Brain pericyte (primary cell): ENCODE measurements around the gene RPN1.
"Not testable (repeated sequence)": the region's sequence is repeated elsewhere in the genome, so short reads cannot be mapped to it uniquely, and the experiment has no call there.

ENCODE experiments used
- DNase-seq: peaks from one replicate; pipeline ENCODE4 v3.0.0-alpha.2; 2012; ENCODE audit warnings: low read depth, low spot score

Gene RPN1

DNA sequence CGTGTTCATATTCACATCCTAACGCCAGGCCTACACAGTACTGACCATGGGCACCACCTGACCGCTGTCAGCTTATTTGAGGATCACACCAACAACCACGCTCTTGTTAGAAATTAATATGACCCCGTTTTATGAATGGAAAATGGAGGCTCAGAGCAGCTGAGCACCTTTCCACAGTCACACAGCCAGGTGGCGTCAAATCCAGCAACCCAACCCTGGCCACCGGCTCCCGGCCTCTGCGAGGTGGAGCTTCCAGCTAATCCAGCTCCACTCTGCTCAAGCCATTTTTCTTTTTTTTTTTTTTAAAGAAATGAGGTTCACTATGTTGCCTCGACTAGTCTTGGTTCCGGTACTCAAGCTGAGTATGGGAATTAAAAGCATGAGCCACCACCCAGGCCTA, 41.3 kb downstream of the RPN1 start:
- no peak for DNase-seq

DNA sequence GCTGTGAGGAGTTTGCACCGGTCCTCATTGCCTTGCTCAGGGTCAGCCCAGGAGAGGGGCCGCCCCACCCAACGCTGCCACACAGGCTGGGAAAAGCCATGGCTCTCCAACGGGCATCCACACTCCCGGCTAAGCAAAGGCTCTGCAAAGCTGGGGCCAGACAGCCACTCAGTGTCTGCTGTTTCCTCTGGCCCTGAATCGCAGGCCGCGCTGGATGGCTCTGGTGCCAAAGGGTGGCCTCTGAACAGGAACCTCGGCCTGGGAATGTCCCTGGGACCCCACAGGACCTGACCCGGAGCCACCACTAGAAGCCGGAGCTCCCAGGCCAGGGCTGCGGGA, 42.9 kb downstream of the RPN1 start:
- DNase-seq: no peak

GRCh38 chr3:128606094-128606493, 44.5 kb downstream of the RPN1 start:
- no peak for DNase-seq

DNA sequence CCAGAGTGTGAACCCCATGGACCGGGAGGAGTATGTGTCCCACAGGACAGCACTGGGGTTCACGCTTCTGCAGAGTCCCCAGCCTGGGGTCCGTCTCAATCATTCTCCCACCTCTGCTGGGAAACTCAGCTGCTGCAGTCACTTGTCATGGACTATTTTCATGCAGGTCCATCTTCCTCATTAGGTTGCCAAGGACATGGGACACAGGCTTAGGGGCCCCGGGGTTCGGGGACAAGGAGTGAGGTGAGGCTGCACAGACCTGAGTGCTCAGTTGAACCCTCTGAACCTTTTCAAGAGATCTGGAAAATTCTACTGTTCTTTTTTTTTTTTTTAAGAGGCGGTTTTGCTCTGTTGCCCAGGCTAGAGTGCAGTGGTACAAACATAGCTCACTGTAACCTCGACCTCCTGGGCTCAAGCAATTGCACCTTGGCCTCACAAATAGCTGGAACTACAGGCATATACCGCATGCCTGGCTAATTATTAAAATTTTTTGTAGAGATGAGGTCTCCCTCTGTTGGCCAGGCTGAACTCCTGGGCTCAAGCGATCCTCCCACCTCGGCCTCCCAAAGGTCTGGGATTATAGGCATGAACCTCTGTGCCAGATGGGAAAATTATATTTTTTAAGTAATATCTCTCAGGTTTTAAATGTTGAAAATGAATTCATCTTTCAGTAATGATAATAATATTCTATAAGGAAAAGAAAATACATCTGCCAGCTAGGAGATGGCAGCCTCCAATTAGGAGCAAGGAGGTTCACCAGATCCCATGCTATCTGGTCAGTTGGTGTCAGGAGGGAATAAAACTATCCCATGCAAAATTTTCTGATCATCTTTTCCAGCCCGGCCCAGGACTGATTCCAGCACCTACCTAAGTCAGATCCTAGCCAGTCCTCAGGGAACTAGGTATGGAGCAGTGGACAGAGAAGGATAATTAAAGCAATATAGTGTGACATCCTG, 45.2 kb downstream of the RPN1 start:
- no peak for DNase-seq

GRCh38 chr3:128603811-128604775, 46.5 kb downstream of the RPN1 start:
- no peak for DNase-seq

DNA sequence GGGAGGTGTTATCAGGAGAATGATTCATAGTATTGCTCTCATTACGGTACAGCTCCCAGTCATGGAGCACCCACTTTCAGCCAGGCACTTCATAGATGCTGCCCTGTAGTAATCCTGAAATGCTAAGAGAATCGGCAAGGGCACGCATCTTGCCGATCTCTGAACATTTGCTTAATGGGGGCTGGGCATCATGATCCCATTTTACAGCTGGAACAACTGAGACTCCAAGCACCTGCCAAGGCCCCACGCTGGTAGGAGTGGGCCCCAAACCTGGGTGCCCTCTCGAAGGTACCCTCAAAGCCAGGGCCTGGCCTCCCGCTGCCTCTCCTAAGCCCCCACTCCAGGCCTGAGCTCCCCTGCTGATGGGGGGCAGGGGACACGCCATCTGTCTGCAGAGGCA, 47.3 kb downstream of the RPN1 start:
- no peak for DNase-seq

DNA sequence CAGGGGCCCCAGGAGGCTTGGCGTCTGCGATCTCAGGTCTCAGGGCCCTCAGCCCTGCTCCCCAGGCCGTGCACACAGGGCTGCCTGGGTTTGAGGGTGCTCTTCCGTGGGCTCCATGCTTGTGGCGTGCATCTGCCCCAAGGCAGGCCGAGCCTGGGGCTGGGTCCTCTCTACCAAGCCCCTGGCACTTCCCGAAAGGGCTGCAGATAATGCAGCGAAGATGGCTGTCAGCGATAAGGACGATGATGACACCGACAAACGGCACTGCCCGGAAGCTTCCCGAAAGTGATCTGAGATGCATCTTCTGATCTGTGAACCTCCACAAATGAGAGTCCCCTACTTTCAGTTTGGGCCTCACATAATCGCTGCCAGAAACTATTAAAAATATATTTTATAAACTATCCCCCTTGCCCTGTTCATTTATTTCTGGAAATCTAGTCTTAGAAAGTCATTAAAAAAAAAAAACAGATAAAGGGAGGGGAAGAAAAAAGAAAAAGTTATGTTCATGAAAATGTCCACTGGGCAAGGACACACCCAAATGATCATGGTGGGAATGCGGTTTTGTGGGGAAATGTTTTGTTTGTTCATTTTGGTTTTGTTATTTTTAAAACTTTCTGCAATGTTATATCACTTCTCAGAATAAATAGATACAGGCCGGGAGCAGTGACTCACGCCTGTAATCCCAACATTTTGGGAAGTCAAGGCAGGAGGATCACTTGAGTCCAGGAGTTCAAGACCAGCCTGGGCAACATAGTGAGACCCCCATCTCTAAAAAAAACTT, 51.5 kb downstream of the RPN1 start:
- no peak for DNase-seq

- DNase-seq: no peak
Measured at GRCh38 chr3:128597900-128598299, 52.7 kb downstream of the RPN1 start.

DNA sequence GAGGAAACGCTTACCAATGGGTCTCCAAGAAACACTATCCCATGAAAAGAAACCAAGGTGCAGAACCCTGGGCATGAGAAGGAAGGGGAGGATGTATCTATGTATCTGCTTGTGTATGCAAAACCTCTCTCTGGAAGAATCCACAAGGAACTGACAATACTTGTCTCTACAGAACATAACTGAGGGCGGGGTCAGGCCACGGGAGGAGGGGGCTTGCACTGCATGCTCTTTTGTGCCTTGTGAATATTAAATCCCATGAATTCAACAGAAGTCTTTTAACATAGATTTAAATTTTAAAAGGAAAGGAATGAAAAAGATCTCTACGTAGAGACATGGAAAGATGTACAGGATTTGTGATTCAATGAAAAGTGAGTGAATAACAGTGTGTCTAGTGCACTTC, 57.8 kb downstream of the RPN1 start:
- no peak for DNase-seq

DNA sequence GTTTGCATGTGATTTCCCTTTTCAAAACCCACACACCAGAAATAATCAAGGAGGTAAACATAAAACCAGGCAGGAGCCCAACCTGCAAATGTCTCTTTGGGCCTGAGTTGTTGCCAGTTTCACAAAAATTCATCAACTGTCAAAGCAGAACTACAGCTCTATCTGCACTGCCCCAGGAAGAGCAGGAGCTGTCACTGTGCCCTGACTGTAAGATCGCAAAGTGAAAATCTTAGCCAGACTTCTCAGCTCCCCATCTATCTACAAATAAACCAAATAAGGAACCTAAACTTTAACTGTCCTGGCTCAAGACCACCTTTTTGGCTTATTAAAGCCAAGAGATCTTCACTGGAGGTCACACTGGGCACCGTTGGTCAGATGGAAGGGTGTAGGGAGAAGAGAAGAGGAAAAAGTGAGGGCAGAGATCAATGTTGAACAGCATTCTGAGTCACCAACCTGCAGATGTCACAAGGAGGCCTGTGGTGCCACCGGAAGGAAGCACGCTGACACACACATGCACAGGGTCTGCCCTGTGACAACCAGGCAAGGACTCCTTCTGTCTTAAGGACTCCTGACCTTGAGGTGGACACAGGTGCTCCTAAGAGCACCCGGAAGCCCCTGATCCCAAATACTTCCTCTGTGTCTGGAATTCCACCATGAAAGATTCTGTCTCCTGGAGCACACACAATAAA, 58.7 kb downstream of the RPN1 start:
- DNase-seq: no peak

DNA sequence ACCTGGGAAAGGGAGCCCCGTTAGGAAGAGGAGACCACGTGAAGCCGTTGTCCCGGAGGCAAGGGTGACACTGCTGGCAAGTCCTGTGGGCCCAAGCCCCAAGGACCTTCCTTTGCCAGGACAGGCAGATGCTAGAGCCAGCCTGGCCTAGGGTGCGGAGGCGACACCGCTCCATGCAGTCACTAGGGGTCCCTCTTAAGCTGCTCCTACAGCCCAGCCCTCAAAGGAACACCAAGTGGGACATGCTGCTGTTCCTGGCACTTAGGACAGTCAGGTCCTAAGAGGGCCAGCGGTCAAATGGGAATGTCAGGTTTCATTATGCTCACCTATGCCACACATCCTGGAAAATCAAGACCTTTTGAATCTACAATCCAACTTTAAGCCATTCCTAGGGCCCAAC, 59.7 kb downstream of the RPN1 start:
- no peak for DNase-seq

DNA sequence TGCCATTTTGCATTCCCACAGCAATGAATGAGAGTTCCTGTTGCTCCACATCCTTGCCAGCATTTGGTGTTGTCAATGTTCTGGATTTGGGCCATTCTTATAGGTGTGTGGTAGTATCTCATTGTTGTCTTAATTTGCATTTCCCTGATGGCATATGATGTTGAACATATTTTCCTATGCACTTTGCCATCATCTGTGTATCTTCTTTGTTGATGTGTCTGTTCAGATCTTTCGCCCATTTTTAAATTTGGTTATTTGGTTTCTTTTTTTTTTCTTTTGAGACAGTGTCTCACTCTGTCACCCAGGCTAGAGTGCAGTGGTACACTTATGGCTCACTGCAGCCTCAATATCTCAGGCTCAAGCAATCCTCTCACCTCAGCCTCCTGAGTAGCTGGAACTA, 60.6 kb downstream of the RPN1 start:
- not testable (repeated sequence) for DNase-seq

GRCh38 chr3:128588147-128588546, 62.5 kb downstream of the RPN1 start:
- no peak for DNase-seq

DNA sequence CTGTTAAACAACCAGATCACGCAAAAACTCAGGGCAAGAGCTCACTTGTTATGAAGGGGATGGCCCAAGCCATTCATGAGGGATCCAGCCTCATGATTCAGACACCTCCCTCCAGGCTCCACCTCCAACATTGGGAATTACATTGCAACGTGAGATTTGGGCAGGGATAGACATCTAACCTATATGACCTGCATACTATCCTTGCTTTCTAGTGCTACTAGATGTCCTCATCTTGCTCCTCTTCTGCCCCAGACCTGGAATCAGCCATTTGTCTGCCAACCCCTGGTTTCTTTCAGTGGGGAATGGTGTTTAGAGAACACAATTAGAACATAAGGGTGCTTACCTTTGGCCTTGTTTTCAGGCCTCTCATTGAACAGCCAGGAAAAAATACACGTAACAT, 63.2 kb downstream of the RPN1 start:
- no peak for DNase-seq

- not testable (repeated sequence) for DNase-seq
Measured at GRCh38 chr3:128586932-128587331, 63.7 kb downstream of the RPN1 start.

- not testable (repeated sequence) for DNase-seq
Measured at GRCh38 chr3:128586391-128586790, 64.2 kb downstream of the RPN1 start.

GRCh38 chr3:128585974-128586373, 64.6 kb downstream of the RPN1 start:
- DNase-seq: no peak

- no peak for DNase-seq
Measured at GRCh38 chr3:128585189-128585588, 65.4 kb downstream of the RPN1 start.

- no peak for DNase-seq
Measured at GRCh38 chr3:128584412-128585020, 66.1 kb downstream of the RPN1 start.

GRCh38 chr3:128581566-128581965, 69.1 kb downstream of the RPN1 start:
- no peak for DNase-seq

DNA sequence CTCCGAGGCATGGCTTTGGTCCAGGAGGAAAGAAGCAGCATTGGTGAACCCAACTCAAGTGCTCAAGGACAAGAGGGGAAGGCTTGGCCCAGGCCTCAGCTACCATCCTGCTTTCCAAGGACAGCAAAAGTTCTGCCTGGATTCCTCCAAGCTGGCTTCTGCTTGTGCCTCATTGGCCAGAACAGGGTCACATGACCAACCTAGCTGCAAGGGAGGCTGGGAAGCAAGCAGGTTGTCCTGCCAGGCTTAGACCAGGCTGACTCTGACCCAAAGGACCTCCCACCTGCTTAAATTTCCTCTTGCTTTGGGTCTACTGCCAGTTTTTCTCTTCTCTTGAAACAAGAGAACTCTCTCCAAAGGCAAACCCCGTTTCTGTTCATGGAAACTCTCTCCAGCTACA, 70.7 kb downstream of the RPN1 start:
- no peak for DNase-seq
